Activated CD4-positive, alpha-beta T cell treated with anti-CD3 and anti-CD28 coated beads for 4 hours (primary cell): ENCODE data around the gene KAZN.

Experiments
- DNase-seq, 2 donors: peaks; one replicate each; pipeline ENCODE4 v3.0.0-alpha.2; 2020

Gene KAZN

DNA sequence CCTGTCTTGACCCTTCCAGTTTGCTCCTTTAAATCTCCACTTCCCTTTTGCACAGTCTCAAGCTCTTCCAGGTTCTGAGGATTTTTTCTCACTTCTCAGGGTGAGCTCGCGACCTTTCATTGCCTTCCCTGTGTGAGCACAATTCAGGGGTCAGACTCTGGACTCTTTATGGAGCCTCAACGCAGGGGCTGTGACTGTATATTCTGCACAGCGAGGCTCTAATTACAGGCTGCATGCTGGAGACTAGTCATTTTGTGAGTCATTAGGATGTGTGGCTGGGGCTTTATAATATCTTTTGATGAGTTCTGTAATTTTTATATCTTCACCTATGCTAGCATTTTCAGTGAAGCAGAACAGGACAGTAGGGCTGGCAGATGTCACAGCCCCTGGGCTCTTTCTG is 270.7 kb downstream of the KAZN start:
- no peak for DNase-seq

DNA sequence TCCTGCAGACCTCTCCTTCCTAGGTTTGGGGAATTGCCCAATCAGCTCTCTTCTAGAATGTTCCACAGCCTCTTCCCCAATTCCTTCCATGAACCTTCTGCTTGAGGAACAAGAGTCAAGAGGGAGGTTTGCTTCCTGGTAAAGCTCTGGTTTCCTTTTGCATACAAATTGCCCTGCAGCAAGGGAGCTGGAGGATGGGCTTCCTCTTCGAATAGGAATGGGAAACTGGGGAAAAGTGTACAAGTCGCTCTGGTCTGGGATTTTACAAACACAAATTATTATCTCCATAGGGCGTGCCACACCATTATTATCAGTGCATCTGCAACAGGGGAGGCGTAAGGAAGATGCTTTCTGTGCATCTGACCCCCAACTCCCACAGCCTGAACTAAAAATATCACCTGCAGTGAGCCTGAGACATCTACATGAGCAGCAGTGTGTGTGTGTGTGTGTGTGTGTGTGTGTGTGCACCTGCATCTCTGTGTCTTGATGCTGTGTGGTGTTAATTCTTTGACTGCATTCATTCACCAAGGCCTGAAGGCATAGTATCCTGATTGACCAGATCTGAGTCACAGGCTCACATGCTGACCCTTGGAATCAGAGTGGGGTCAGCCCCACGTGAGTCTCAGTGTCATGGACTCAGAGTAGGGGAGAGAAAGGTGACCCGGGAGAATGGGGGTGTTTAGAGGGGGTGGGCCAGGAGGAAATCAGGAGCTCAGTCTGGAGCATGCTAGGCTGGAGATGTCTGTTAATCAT is 272.9 kb downstream of the KAZN start:
- no peak for DNase-seq

DNA sequence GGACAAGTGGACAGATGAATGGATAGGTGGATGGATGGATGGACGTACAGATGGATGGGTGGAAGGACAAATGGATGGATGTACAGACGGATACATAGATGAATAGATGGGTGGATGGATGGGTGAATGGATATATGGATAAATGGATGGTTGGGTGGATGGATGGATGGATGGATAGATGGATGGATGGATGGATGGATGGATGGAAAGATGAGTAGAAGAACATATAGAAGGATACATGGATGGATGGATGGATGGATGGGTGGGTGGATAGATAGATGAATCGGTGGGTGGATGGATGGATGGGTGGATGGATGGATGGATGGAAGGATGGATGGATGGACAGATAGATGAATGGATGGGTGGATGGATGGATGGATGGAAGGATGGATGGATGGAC is 274.3 kb downstream of the KAZN start:
- DNase-seq: no peak

DNA sequence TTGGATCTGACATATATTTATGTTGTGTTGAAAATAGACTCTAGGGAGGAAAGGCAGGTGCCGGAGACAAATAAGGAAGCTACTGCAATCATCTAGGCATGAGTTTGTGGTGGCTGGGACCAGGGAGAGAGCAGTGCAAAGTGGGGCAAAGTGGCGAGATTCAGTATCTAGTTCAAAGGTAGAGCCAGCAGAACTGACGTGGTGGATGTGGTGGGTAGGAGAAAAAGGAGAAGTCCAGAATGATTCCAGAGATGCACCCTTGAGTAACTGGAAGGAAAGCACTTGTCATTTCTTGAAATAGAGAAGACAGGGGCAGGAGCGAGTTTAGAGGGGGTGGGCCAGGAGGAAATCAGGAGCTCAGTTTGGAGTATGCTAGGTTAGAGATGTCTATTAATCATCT is 275.2 kb downstream of the KAZN start:
- DNase-seq: no peak

DNA sequence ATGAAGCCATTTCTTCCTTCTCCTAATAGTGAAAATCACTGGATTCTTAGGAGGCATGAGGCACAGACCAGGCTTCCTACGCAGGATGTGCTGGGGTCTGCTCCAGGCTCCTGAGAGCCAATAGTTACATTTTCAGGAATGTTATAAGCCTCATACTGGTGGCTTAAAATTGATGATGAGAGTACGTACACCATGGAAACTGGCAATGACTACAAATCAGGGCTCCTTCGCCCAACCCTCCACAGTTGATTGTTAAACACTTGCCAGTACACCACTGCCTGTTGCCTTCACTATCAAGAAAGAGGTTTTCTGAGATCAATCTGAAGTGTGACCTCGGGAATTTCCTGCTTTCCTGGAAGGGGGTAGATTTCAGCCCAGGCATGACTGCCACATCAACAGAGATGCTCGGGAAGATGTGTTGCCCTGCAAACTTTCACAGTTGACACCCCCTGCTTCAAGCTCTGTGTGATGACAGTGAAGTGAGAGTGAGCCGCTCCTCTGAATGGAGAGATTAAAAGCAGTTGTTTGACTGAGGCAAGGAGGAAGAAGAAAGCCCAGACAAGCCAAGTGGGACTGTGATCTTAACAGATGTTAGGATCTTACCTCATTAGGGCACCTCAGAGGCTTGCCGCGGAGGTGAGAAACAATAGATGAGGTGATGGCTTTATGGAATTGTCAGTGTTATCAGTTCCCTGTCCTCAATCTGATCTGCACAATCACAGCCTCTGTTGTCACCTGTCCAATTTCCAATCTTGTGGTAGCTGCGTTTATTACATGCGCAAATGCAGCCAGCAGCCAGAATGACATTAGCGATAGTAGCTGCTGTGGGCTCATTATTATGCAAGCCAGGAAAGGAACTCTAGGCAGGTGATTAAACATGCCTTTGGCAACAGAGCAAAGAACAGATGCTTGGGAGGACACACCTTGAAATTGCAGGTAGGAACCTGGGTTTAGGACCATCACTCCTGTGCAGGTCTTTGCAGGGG is 277.3 kb downstream of the KAZN start:
- no peak for DNase-seq

DNA sequence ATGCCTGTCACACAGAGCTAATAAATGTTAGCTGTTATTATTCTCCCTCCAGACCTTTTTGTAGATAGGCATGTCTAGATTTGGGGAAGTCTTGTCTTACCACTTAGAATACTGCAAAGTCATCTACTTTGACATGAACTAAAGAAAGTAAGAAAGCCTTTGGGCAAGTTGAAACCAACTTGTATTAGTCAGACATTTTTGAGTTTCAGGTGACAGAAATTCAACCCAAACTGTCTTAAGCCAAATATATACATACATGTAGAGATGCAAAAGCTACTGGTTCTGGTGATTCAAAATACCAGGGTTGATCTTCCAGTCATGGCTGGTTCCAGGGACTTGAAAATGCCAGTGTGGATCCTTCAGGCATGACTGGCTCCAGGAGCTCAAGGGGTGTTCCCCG is 278.3 kb downstream of the KAZN start:
- DNase-seq: no peak

DNA sequence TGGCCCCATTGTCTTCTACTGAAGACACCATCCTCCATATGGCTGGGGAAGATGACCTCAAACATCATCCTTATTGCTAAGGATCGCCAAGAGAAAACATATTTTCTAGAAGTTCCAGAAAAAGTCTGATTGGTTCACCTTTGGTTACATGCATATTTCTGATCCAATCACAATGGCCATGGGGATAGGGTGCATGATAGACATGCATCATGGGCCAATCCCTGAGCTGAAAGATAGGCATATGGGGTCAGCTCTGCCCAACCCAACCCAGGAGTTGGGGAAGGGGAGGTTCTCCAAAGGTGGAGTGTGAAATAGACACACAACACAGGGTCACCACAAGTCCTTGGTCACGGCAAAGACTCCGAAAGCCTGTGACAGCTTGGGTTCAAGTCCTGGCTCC is 278.7 kb downstream of the KAZN start:
- DNase-seq: no peak

DNA sequence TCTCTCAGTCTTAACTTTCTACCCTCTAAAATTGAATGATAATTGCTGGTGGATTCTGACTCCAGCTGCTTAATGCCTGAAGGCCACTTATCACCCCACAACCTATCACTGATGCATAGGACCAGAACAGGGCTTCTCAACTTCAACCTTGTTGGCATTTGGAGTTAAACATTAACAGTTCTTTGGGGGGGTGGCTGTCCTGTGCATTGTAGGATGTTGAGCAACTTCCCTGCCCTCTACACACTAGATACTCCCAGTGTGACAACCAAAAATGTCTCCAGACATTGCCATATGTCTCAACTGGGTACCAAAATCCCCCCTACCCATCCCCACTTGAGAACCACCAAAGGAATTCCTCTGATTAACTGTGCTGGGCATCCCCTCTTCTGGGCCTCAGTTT is 279.6 kb downstream of the KAZN start:
- DNase-seq: no peak

DNA sequence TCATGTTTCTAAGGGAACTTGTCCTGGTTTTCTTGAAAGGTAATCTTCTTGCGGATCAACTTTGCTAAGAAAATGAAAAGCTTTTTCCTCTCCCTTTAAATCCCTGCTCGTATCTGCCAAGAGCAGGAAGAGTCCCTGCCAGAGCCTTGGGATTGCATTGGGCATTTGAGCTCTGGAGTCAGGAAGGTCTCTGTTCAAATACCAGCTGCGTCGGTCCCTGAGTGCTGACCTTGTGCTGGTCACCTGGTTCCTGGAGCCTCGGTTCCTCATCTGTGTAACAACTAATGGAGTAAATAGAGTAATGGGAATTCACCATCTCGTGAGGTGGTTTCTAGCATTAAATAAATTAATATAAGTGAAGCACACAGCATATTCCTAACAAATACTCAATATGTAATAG is 280.5 kb downstream of the KAZN start:
- no peak for DNase-seq

DNA sequence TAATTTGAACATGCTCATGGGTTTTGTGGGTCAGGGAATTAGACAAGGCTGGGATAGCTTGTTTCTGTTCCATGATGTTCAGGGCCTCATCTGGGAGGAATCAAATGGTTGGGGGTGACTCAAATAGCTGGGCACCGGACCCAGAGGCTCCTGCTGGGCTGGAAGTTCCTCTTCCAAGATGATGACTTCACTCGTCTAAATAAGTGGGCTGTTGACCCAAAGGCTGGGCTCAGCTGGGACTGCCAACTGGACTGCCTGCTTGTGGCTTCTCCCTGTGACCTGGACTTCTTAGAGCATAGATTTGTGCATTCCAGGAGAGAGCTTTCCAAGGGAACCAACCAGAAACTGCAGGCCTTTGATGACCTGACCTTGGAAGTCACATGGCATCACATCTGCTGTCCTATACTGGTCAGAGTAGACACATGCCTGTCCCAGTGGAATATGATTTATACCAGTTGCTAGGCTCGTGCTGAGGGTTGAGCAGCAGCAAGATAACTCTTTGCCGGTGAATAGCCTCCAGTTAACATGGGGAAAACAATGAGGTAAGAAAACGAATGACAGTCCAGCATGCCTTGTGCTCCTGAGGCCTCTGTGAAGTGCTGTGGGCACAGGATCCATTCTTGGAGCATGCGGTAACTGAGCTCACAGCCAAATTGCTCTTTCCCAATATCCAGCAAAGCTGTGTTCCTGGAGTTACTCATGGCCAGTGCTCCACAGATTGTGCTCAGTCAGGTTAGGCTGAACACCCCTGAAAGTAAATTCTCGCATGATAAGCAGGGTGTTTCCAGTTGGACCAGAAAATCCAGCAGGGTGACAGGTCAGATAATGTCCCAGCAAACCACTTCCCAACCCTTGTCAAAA is 282.2 kb downstream of the KAZN start:
- no peak for DNase-seq

DNA sequence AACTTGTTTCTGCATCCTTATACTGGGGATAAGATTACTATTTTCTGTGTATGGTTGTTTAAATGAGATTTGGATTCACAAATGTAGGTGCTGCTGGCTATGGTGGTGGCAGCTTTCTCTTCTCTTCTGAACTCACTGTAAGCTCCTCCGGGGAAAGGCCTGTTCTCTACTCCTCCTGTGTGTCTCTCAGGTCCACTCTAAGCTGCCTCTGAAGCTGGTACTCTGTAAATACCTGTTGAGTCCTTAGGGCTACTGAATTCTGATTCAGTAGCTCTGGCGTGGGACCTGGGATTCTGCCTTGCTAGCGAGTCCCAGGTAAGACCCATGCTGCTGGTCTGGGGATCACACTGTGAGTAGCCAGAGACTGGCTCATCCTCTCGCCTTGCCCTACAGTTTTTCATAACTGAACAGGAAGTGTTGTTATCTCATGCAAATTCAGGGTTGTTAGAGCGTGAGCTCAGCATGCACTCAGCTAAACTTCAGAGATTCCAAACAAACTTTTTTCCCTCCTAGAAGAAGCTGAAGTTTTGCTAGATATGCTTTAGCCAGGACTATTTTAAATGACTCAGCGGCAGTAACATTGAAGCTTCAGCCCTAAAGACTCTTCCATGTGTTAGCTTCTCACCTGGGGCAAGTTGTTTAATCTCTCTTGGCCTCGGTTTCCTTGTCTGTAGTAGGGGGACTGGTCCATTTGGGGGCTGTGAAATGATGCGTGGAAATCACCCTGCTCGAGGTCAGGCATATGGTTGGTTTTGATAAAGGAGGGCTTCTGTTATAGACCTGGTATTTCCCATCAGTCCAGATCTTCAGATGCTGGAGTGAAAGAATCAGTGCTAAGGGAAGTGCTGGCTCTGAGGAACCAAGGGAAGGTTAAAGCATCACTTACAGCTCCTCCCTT is 283.5 kb downstream of the KAZN start:
- no peak for DNase-seq

DNA sequence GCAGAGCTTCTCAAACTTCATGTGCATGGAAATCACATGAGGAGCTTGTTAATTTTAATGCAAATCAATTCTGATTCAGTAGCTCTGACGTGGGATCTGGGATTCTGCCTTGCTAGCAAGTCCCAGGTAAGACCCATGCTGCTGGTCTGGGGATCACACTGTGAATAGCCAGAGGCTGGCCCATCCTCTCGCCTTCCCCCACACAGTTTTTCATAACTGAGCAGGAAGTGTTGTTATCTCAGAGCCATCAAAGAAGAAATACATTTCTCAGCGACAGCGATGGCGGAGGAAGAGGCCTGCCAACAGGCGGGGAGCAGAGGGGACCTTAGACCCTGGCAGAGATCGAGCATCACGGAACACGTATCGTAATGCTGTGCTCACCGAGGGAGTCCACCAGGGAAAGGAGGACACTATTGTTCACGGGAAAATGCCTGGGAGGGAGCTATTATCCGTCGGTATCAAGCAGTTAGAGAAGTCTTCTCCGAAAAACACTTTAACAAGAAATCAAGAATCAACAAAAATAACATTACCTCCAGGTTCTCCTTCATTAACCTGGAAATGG is 286.2 kb downstream of the KAZN start:
- DNase-seq: no peak

DNA sequence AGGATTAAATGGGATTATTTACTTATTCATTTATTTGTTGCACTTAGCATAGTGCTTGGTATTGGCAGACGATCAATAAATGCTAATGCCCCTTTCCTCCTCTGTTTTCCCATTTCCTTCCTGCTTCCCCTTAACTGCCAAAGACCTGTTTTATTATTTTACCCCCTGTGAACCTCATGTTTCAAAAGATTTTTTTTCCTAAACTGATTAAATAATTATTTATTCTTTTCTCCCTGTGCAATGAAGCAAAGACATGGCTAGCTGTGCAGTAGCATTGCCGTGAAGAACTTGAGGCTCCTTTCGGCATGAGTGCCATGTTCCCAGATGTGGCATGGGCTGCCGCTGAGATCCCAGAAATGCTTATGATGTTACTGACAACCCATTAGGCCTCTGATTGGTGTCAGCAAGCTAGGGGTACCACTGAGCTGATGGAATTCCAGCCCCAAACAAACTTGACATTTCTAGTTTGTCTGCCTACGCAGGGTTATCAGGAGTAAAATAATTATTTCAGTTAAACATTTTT is 288.6 kb downstream of the KAZN start:
- DNase-seq: no peak

DNA sequence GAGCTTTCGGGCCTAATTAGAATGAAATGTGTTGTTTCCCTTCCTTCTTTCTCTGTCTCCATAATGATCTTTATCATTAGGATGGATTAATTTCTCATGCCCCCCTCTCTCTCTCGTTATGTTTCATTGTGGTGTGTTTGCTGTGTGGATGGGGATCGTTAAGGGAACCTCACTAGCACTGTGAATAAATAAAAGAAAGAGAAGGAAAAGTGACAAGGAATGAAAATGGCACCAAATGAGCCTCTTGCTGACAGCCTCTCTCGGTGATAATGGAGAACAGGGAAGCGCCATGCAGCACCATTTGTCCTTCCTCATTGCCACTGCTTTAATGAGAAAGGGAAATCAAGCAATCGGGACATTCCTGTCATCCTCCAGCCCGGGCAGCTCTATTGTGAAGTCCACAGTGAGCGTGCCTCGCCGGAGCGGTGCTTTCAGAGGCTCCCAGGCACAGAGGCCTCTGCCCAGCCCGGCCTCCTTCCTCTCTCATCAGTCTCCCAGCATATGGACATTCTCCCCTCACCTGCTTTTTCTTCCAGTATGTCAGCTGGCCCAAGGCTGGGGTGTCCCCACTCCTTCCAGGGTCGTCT is 289.4 kb downstream of the KAZN start:
- DNase-seq: no peak

DNA sequence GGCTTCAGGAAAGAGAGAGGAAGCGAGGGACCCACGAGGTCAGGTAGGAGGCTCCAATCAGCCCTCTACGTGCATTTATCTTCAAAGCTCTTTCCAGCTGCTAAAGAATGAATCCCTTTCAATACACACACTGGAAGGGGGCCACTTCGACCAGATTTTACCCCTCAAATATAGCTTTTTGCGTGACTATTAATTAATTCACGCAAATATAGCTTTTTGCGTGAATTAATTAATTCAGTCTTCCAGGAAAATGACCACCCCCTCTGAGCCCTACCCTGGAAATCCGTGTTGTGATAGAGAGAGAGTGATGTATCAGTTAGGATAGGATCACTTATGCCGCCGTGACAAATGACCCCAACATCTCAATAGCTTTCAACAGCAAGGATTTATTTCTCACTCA is 289.9 kb downstream of the KAZN start:
- no peak for DNase-seq

DNA sequence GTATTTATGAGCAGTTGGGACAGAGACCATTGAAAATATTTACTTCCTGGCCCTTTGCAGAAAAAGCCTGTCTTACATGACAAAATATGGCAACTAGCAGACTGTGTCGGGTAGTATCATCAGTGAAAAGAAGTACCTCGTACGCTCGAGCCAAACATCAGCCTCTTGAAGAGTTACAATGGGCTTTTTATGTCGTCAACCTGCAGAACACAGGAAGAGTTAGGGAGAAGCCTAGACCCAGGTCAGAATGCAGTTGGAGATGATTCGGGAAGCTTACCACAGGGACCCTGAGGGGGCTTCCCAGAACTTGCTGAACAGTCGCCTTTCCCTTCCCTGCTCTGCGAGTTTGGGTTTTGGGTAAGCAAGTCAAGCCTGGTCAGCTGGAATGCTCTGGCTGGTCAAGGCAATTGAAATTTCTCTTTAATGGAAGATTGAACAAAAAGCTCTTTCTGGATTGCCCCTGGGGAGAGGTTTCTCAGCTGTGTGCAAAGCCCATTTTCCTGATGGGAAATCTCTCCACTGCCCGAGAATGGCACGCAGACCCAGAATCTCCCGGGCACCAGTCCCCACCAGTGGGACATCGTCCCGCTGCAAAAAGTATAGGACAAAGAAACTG is 291.4 kb downstream of the KAZN start:
- no peak for DNase-seq

DNA sequence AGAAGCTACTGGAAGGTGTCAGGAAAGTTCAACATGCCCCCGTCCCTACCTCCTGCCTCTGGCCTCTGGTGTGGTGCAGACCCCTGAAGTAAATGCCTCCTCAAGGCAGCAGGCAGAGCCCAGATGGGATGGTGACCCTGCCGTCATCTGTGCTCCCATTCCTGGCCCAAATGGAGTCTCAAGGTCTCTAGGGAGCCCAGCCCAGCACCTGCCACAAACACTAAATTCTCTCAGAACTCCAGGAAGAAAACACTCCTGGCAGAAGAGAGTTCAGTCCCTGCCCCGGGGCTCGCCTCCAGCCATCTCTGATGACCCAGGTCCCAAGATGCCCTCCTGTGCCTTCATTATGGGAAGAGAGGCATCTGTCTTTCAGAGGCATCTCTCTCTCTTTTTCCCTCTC is 293.5 kb downstream of the KAZN start:
- no peak for DNase-seq

DNA sequence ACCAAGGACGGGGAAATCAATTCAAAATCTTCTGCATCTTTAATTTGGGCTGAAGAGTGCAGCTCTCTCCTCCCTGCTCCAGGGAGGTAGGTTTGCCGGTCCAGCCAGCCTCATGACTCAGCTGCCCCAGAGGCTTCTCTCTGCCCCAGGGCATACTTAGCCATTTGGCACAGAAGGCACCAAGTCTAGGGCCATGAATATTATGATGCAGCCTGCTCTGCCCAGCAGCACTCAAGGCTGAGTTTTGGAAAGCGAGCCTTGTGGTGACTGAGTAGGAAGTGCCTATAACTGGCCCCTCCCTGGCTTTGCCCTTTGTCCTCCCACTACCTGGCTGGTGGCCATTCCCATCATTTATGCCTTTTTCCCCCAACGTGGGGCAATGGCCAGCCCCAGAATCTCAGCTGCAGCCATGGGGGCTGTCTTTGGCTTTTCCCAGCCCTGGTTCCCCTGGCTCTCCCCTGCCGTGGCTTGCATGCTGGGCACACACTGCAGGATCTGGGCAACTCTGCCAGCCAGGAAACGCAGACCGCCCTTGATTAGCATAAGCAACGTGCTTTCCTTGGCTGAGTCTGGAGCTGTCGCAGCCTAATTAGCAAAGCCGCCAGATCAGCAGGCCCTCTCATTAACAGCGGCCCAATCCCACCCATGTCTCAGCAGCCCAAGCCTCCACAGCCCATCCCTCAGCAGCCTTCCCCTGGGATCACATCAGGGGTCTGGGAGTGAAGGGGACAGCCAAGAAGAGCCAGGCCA is 296.5 kb downstream of the KAZN start:
- DNase-seq: no peak

DNA sequence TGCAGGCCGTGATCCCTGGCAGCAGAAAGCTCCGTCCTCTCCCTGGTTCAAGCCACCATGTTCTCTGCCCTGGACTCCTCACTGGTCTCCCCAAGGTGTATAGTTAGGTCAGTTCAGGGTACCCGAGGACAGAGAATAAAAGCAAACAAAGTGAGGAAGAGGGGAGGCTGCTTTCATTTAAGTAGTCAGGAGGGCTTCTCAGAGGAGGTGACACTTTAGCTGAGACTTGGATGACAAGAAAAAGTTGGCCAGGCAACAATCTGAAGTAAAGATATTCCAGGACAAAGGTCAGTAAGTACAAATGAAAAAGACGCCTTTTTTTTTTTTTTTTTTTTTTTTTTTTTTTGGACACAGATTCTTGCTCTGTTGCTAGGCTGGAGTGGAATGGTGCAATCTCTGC is 297.2 kb downstream of the KAZN start:
- no peak for DNase-seq
